ENCODE results near the gene KCNH6.
A peak's percentile ranks its signal among the peaks of the same experiment; 100 is the strongest.

The KCNH6 gene

DNA sequence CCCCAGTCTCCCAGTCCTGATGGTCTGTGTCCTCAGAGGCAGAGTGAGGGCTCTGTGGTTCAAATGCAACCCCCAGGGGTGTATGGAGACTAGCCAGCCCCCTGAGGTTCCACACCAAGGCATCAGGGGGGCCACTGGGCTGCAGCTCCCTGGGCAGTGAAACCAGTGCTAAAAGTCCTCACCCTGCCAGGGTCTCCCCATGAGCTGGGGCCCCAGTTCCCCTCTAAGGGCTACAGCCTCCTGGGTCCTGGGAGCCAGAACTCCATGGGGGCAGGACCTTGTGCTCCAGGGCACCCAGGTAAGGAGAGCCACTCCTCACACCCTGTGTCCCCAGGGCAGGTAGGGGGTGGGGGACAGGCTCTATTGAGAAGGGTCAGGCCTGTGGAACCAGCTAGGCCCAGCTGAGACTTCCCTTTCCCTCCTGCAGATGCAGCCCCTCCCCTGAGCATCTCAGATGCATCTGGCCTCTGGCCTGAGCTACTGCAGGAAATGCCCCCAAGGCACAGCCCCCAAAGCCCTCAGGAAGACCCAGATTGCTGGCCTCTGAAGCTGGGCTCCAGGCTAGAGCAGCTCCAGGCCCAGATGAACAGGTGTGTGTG is 20.8 kb downstream of the KCNH6 start:
- in situ Hi-C loops (cut with HindIII; ENCODE audit: low sequenced_read_pairs): no loop called here
- no peak overlapping the region for H3K4me3 ChIP-seq (ENCODE audit: low read depth, low read length)
- TF ChIP-seq, protein P1, sequence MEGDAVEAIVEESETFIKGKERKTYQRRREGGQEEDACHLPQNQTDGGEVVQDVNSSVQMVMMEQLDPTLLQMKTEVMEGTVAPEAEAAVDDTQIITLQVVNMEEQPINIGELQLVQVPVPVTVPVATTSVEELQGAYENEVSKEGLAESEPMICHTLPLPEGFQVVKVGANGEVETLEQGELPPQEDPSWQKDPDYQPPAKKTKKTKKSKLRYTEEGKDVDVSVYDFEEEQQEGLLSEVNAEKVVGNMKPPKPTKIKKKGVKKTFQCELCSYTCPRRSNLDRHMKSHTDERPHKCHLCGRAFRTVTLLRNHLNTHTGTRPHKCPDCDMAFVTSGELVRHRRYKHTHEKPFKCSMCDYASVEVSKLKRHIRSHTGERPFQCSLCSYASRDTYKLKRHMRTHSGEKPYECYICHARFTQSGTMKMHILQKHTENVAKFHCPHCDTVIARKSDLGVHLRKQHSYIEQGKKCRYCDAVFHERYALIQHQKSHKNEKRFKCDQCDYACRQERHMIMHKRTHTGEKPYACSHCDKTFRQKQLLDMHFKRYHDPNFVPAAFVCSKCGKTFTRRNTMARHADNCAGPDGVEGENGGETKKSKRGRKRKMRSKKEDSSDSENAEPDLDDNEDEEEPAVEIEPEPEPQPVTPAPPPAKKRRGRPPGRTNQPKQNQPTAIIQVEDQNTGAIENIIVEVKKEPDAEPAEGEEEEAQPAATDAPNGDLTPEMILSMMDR (IDR thresholded peaks at IDR 0.05; ENCODE audit: low read depth, low read length): no peak
- no peak for DNase-seq (ENCODE audit: low read depth, low spot score)

DNA sequence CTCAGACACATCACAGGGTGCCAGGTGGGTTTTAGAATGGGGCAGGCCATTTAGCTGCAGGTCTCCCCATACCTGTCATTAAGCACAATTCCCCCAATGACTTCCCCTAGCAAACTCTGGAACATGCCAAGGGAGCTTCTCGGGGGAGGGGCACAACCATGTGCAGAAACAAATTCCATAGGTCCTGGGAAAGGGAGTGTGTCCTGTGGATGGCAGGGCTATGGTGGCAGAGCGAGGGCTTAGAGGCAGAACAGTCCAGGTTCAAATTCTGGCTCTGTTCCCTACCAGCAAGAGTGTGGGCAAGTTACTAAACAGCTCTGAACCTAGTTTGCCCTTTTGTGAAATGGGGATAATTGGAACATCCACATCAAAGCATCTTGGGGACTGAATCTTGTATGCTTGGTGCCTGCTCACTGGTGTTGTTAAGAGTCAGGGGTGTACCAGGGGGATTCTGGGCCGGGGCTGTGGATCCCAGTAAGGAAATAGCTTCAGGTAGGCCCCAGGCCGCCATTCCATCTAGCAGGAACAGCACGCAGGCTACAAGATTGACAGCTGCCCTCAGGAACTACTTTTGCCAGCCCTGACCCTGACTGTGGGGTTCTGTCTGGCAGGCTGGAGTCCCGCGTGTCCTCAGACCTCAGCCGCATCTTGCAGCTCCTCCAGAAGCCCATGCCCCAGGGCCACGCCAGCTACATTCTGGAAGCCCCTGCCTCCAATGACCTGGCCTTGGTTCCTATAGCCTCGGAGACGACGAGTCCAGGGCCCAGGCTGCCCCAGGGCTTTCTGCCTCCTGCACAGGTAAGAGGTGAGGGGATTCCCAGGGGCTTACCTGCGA is 21.5 kb downstream of the KCNH6 start:
- in situ Hi-C loops (cut with HindIII; ENCODE audit: low sequenced_read_pairs): no loop called here
- TF ChIP-seq, protein P1 (IDR thresholded peaks at IDR 0.05; ENCODE audit: low read depth, low read length): no peak
- no peak for DNase-seq (ENCODE audit: low read depth, low spot score)
- H3K4me3 ChIP-seq (ENCODE audit: low read depth, low read length): no peak overlapping the region

DNA sequence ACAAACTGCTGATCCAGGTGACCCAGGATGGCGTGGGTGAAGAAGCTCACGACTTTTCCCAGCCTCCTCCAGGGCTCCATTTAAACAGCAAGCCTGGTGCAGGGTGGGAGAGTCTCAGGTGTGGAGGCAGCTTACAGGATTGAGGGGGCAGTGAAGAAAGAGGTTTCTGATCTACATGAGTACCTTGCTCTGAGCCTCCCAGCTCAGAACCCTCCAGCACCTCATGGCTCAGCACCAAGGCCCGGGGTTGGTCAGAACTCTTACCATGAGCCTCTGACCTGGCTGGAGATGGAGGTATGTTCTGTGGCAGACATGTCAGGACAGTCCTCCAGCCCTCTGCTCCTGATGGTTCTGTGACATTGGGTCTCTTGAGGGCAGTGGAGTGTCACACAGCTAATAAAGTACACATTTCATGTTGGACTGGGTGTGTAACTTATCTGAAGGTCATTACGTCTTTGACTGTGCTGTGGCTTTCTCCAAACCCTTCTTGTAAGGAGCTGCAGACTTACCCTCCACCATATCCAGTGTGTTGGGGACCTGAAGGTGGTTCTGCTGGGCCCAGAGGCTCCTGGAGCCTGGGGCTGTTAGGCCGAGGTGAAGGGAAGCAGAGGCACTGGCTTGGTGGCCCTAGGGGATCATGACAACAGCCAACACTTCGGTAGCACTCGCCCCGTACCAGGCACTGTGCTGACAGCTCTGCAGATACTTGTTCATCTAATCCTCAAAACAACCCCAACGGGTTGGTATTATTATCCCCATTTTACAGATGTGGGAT is 23.3 kb downstream of the KCNH6 start:
- DNase-seq (ENCODE audit: low read depth, low spot score): no peak
- in situ Hi-C loops (cut with HindIII; ENCODE audit: low sequenced_read_pairs): no loop called here
- TF ChIP-seq, protein P1 (IDR thresholded peaks at IDR 0.05; ENCODE audit: low read depth, low read length): no peak
- H3K4me3 ChIP-seq (ENCODE audit: low read depth, low read length): no peak overlapping the region

DNA sequence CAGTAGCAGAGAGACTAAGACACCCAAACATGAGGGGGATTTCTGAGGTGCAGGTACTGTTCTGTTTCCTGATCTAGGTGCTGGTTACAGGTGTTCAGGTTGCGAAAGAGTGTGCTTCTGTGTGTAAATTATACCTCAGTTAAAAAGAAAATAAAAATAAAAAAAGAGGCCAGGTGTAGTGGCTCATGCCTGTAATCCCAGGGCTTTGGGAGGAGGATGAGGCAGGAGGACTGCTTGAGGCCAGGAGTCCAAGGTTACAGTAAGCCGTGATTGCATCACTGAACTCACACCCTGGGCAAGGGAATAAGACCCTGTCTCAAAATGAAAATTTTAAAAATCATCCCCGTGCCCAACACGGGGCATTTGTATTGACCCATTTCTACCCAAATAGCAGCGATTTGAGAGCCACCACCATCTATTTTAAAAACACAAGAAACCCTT is 23.9 kb downstream of the KCNH6 start:
- in situ Hi-C loops (cut with HindIII; ENCODE audit: low sequenced_read_pairs): no loop called here
- TF ChIP-seq, protein P1 (IDR thresholded peaks at IDR 0.05; ENCODE audit: low read depth, low read length): no peak
- DNase-seq (ENCODE audit: low read depth, low spot score): no peak
- H3K4me3 ChIP-seq (ENCODE audit: low read depth, low read length): no peak overlapping the region

DNA sequence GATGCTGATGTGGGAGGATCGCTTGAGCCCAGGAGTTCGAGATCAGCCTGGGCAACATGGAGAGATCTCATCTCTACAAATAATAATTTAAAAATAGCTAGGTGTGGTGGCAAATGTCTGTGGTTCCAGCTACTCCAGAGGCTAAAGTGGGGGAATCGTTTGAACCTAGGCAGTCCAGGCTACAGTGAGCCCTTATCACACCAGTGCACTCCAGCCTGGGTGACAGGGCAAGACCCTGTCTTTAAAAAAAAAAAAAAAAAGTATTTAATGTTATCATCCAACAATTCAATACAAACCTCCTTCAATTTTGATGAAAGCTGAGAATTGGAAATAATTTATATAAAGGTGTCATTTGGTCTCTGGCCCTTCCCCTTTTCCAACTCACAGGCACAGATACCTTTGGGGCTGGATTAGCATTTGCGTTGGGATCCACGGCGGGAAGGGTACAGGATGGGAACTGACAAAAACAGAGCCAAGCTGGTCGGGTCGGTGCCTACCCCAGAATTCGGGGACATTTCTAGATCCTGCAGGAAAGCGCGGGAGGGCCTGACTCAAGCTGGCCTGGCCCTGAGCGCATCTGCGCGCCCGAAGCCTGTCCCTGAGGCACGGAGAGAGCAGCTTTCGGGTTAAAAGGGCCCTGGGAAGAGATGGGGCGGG is 26.3 kb downstream of the KCNH6 start:
- TF ChIP-seq, protein P1 (IDR thresholded peaks at IDR 0.05; ENCODE audit: low read depth, low read length): no peak
- H3K4me3 ChIP-seq (ENCODE audit: low read depth, low read length): peak overlapping the region; percentile 98
- in situ Hi-C loops (cut with HindIII; ENCODE audit: low sequenced_read_pairs): no loop called here
- no peak for DNase-seq (ENCODE audit: low read depth, low spot score)
